Measurements from ENCODE around the gene ACSS2.

Gene ACSS2

GRCh38 chr20:34883087-34883688 is 6.8 kb downstream of the ACSS2 start:
- Histone ChIP-seq H3K9me2 (replicated peaks; ENCODE audit: insufficient read depth, low read length) (no peaks in the 10 kb centered on the region), H3K9ac (ENCODE audit: low read length) (no peak overlapping the region), H3F3A (ENCODE audit: insufficient read depth, low read length) (no peaks in the 10 kb centered on the region; the same call in 1 of the 2 replicates), H3K27me3 (replicated peaks; ENCODE audit: insufficient read depth, low read length) (no peaks in the 10 kb centered on the region), H3K9me3 (replicated peaks; ENCODE audit: insufficient read depth, low read length) (no peaks in the 10 kb centered on the region), H3K79me2 (ENCODE audit: low read length) (no peaks in the 10 kb centered on the region), H3K4me2 (ENCODE audit: low read depth, low read length) (no peak overlapping the region), H3K4me1 (ENCODE audit: low read length) (peaks cover 12% of the 10 kb centered on the region), H3K27ac (ENCODE audit: low read length) (no peak overlapping the region), H2AFZ (ENCODE audit: low read length) (no peak overlapping the region), H3K36me3 (replicated peaks; ENCODE audit: insufficient read depth, low read length) (no peaks in the 10 kb centered on the region), H4K20me1 (ENCODE audit: insufficient read depth, low read length) (no peaks in the 10 kb centered on the region), H3K4me3 (ENCODE audit: low read length) (no peak overlapping the region)
- no peak for TF ChIP-seq EZH2phosphoT487 (IDR thresholded peaks at IDR 0.05; ENCODE audit: low read length)
- TF ChIP-seq EZH2 (optimal IDR thresholded peaks at IDR 0.05; ENCODE audit: low read depth, low read length): no peak
- TF ChIP-seq CTCF (IDR thresholded peaks at IDR 0.05; ENCODE audit: low read length): no peak
- DNase-seq: no peak

DNA sequence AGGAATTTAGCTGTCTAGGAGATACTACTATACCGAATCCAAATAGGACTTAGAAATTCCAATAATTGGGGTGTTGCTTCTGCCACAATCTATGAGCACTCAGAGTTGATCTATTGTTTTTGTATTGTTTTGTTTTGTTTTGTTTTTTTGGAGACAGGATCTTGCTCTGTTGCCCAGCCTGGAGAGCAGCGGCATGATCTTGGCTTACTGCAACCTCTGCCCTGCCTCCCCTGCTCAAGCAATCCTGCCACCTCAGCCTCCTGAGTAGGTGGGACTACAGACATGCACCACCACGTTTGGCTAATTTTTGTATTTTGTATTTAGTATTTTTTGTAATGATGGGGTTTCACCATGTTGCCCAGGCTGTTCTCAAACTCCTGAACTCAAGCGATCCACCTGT is 7.4 kb downstream of the ACSS2 start:
- Histone ChIP-seq H4K20me1 (ENCODE audit: insufficient read depth, low read length) (no peaks in the 10 kb centered on the region), H3K36me3 (replicated peaks; ENCODE audit: insufficient read depth, low read length) (no peaks in the 10 kb centered on the region), H3K27me3 (replicated peaks; ENCODE audit: insufficient read depth, low read length) (no peaks in the 10 kb centered on the region), H3K9ac (ENCODE audit: low read length) (no peak overlapping the region), H3K4me1 (ENCODE audit: low read length) (peaks cover 12% of the 10 kb centered on the region), H3K4me2 (ENCODE audit: low read depth, low read length) (no peak overlapping the region), H3K27ac (ENCODE audit: low read length) (no peak overlapping the region), H3F3A (ENCODE audit: insufficient read depth, low read length) (no peaks in the 10 kb centered on the region; the same call in 1 of the 2 replicates), H3K9me2 (replicated peaks; ENCODE audit: insufficient read depth, low read length) (no peaks in the 10 kb centered on the region), H3K4me3 (ENCODE audit: low read length) (no peak overlapping the region), H3K79me2 (ENCODE audit: low read length) (no peaks in the 10 kb centered on the region), H2AFZ (ENCODE audit: low read length) (no peak overlapping the region), H3K9me3 (replicated peaks; ENCODE audit: insufficient read depth, low read length) (no peaks in the 10 kb centered on the region)
- DNase-seq: no peak
- no peak for TF ChIP-seq EZH2 (optimal IDR thresholded peaks at IDR 0.05; ENCODE audit: low read depth, low read length)
- TF ChIP-seq EZH2phosphoT487 (IDR thresholded peaks at IDR 0.05; ENCODE audit: low read length): no peak
- TF ChIP-seq CTCF (IDR thresholded peaks at IDR 0.05; ENCODE audit: low read length): no peak

DNA sequence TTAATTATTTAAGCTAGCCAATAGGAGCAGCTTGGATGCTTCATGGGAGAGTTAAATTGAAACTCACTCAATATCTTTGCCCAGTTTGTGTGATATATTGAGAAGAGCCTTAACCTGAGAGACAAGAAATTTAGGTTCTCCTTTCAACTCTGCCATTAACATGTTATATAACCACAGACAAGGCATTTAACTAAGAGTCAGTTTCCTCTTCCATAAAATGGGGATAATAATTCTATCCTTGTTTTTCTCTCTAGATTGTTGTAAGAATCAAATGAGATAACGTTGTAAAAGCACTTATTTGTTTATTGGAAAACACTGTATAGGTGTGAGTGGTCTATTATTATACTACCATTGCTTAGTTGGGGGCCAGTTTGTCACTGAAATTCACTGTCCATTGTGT is 7.8 kb downstream of the ACSS2 start:
- Histone ChIP-seq H3K36me3 (replicated peaks; ENCODE audit: insufficient read depth, low read length) (no peaks in the 10 kb centered on the region), H3K4me2 (ENCODE audit: low read depth, low read length) (no peak overlapping the region), H3K27me3 (replicated peaks; ENCODE audit: insufficient read depth, low read length) (no peaks in the 10 kb centered on the region), H3K4me3 (ENCODE audit: low read length) (no peak overlapping the region), H3K4me1 (ENCODE audit: low read length) (peaks cover 12% of the 10 kb centered on the region), H4K20me1 (ENCODE audit: insufficient read depth, low read length) (no peaks in the 10 kb centered on the region), H3F3A (ENCODE audit: insufficient read depth, low read length) (no peaks in the 10 kb centered on the region; the same call in 1 of the 2 replicates), H3K27ac (ENCODE audit: low read length) (no peak overlapping the region), H3K79me2 (ENCODE audit: low read length) (no peaks in the 10 kb centered on the region), H3K9ac (ENCODE audit: low read length) (no peak overlapping the region), H3K9me2 (replicated peaks; ENCODE audit: insufficient read depth, low read length) (no peaks in the 10 kb centered on the region), H3K9me3 (replicated peaks; ENCODE audit: insufficient read depth, low read length) (no peaks in the 10 kb centered on the region), H2AFZ (ENCODE audit: low read length) (no peak overlapping the region)
- TF ChIP-seq CTCF (IDR thresholded peaks at IDR 0.05; ENCODE audit: low read length) (no peak), EZH2phosphoT487 (IDR thresholded peaks at IDR 0.05; ENCODE audit: low read length) (no peak), EZH2 (optimal IDR thresholded peaks at IDR 0.05; ENCODE audit: low read depth, low read length) (no peak)
- no peak for DNase-seq
